Fibroblast of lung (primary cell): ENCODE measurements around the gene EED.

Experiments
- CTCF ChIP-seq, 2 donors: IDR thresholded peaks in 1 of 2; conservative IDR thresholded peaks in 1 of 2; 1 replicate in 1 of 2; 2 replicates in 1 of 2; pipeline ENCODE4 v1.5.1; 2011 to 2012; ENCODE audit warnings: low read length in 2 of 2, control low read depth in 1 of 2, inconsistent platforms in 1 of 2, low read depth in 1 of 2, mild to moderate bottlenecking in 1 of 2
- EZH2 ChIP-seq: IDR thresholded peaks from 2 replicates; pipeline ENCODE4 v1.5.1; 2012; ENCODE audit warnings: low read length, control low read depth, mild to moderate bottlenecking; ENCODE audit errors: missing control alignments

- TF ChIP-seq CTCF (conservative IDR thresholded peaks at IDR 0.05 in 1 of 2, IDR thresholded peaks at IDR 0.05 in 1 of 2; ENCODE audit: low read depth in 1 of 2, low read length in 2 of 2): no peak
- no peak for TF ChIP-seq EZH2
These were observed 33.7 kb upstream of the EED start for GRCh38 chr11:86210898-86211297.
